Measurements from ENCODE around the gene RAPGEF1. TPM values are rescaled to one million over a fixed set of nuclear protein-coding genes. Genes with fewer than 3 reads are reported as not detected.

The RAPGEF1 gene
- total RNA-seq, 1 experiment from 2014 or later: 55.6 TPM

GRCh38 chr9:131700765-131701435, 39.0 kb downstream of the RAPGEF1 start:
- H3K4ac ChIP-seq (ENCODE audit: low read depth, low read length): no peak overlapping the region
- no peak overlapping the region for H3T11ph ChIP-seq (ENCODE audit: low read length)
- no peak overlapping the region for H3K18ac ChIP-seq (ENCODE audit: insufficient read length, low read depth, low read length)
- H3K79me2 ChIP-seq (ENCODE audit: insufficient read depth, low read length): peaks cover 10% of the 10 kb centered on the region; the same call in 1 of the 2 replicates
- H2BK5ac ChIP-seq (ENCODE audit: insufficient read length, low read length): no peak overlapping the region
- H3K56ac ChIP-seq (ENCODE audit: insufficient read length, low read depth, low read length): no peak overlapping the region
- no CpG with 5 or more reads among the region's 11 CpGs for WGBS (ENCODE audit: extremely low coverage, insufficient read length, low lambda C conversion rate)
- no peak overlapping the region for H3K14ac ChIP-seq (ENCODE audit: insufficient read depth, low read length)
- no peak overlapping the region for H3K4me3 Mint-ChIP-seq
- no peak overlapping the region for H3K23ac ChIP-seq (ENCODE audit: insufficient read length, low read depth, low read length)
- no peak overlapping the region for H2BK120ac ChIP-seq (ENCODE audit: low read depth, low read length, poor library complexity, severe bottlenecking)
- H3K27ac Mint-ChIP-seq: no peak overlapping the region
- no peak overlapping the region for H3K4me2 ChIP-seq (ENCODE audit: insufficient read depth, insufficient read length, low read length)
- no peak overlapping the region for H4K91ac ChIP-seq (ENCODE audit: insufficient read length, low read depth, low read length)
- H2BK20ac ChIP-seq (ENCODE audit: low read depth, low read length, poor library complexity, severe bottlenecking): no peak overlapping the region
- no peak overlapping the region for H2BK12ac ChIP-seq (ENCODE audit: insufficient read length, low read depth, low read length)
- no peak overlapping the region for H2AK5ac ChIP-seq (ENCODE audit: insufficient read length, low read length)
- H3K23me2 ChIP-seq (ENCODE audit: insufficient read length, low read depth, low read length, poor library complexity, severe bottlenecking): no peaks in the 10 kb centered on the region
- H3K9ac ChIP-seq (ENCODE audit: extremely low read depth, insufficient read length, low read length): no peak overlapping the region
- no peak for DNase-seq
- no peaks in the 10 kb centered on the region for H3K9me3 ChIP-seq (ENCODE audit: control insufficient read depth, low read depth, low read length)
- peak overlapping the region; percentile 81 for H3K27ac ChIP-seq (ENCODE audit: insufficient read length, low read depth, low read length)
- H4K5ac ChIP-seq (ENCODE audit: insufficient read length, low read depth, low read length): no peak overlapping the region
- peaks cover 11% of the 10 kb centered on the region for H3K4me1 ChIP-seq (ENCODE audit: insufficient read depth, low read length)
- no peaks in the 10 kb centered on the region for H4K20me1 ChIP-seq (ENCODE audit: control insufficient read depth, insufficient read depth, insufficient read length)
- H3K27me3 ChIP-seq (ENCODE audit: insufficient read depth, low read length): no peaks in the 10 kb centered on the region
- no peak overlapping the region for H2AFZ ChIP-seq (ENCODE audit: low read length)
- no peak overlapping the region for H2BK15ac ChIP-seq (ENCODE audit: low read depth, low read length)
- H3K4me1 Mint-ChIP-seq: peaks cover 74 to 84% of the 10 kb centered on the region in 2 experiments
- TF ChIP-seq, protein P1, sequence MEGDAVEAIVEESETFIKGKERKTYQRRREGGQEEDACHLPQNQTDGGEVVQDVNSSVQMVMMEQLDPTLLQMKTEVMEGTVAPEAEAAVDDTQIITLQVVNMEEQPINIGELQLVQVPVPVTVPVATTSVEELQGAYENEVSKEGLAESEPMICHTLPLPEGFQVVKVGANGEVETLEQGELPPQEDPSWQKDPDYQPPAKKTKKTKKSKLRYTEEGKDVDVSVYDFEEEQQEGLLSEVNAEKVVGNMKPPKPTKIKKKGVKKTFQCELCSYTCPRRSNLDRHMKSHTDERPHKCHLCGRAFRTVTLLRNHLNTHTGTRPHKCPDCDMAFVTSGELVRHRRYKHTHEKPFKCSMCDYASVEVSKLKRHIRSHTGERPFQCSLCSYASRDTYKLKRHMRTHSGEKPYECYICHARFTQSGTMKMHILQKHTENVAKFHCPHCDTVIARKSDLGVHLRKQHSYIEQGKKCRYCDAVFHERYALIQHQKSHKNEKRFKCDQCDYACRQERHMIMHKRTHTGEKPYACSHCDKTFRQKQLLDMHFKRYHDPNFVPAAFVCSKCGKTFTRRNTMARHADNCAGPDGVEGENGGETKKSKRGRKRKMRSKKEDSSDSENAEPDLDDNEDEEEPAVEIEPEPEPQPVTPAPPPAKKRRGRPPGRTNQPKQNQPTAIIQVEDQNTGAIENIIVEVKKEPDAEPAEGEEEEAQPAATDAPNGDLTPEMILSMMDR (conservative IDR thresholded peaks at IDR 0.05): no peak
- no peaks in the 10 kb centered on the region for H3K79me1 ChIP-seq (ENCODE audit: insufficient read depth, low read depth, low read length, poor library complexity, severe bottlenecking)
- no peak overlapping the region for H4K8ac ChIP-seq (replicated peaks; ENCODE audit: insufficient read length, low read depth, low read length)
- no peaks in the 10 kb centered on the region for H3K27me3 Mint-ChIP-seq (ENCODE audit: low read depth)
- no peaks in the 10 kb centered on the region; a peak in 1 of 5 replicates for H3K9me3 Mint-ChIP-seq
- H3K36me3 Mint-ChIP-seq (ENCODE audit: insufficient read depth in 1 of 3, low read depth in 3 of 3): no peaks in the 10 kb centered on the region; a peak in 1 of 7 replicates

Measured in H9 (cell line).